T-cell (primary cell): ENCODE measurements around the gene ZSWIM8. TPM values are rescaled to one million over a fixed set of nuclear protein-coding genes. Genes with fewer than 3 reads are reported as not detected.
"Not testable (repeated sequence)": the region's sequence is repeated elsewhere in the genome, so short reads cannot be mapped to it uniquely, and the experiment has no call there.

Source experiments
- ATAC-seq, 4 experiments: fragments of 200-7000 bp in 3 of 4; fragments of 150-1000 bp in 1 of 4; cut with Tn5 transposase; replicated peaks in 1 of 4; 1 replicate in 3 of 4; 2 replicates in 1 of 4; pipeline ENCODE4 v1.10.0; 2021; ENCODE audit warnings: moderate library complexity in 3 of 4, mild to moderate bottlenecking in 2 of 4, moderate number of reproducible peaks in 1 of 4
- CTCF ChIA-PET, 2 donors: fragments of 300-600 bp; sonication (Branson Sonifier 250); formaldehyde crosslinking; loops; one replicate each; lab custom pipeline; 2022; ENCODE audit warnings: antibody characterized with exemption in 2 of 2; lab: Charles Lee
- POLR2A ChIA-PET, 2 donors: fragments of 300-600 bp; sonication (Branson Sonifier 250); formaldehyde crosslinking; loops; one replicate each; lab custom pipeline; 2022; ENCODE audit warnings: antibody characterized with exemption in 2 of 2; lab: Charles Lee
- DNase-seq, 35 experiments: peaks; one replicate each; pipeline versions ENCODE4 v3.0.0 to v3.0.0-alpha.2; 2013 to 2023
- H3K27ac ChIP-seq: one replicate; pipeline ENCODE4 v1.5.1; 2013; ENCODE audit warnings: low read length
- H3K27me3 ChIP-seq, 2 experiments: replicated peaks in 1 of 2; 1 replicate in 1 of 2; 2 replicates in 1 of 2; pipeline versions ENCODE4 v1.6.1 to v1.7.0; 2013; ENCODE audit warnings: low read length in 1 of 2, mixed read lengths in 1 of 2; ENCODE audit not compliant: control insufficient read depth in 2 of 2, insufficient read depth in 2 of 2; ENCODE audit errors: extremely low read depth in 1 of 2
- H3K36me3 ChIP-seq, 2 donors: 1 replicate in 1 of 2; 2 replicates in 1 of 2; pipeline versions ENCODE4 v1.6.1 to v1.7.0; 2013; ENCODE audit warnings: low read length in 1 of 2; ENCODE audit not compliant: control insufficient read depth in 2 of 2, insufficient read depth in 1 of 2; ENCODE audit errors: extremely low read depth in 1 of 2
- H3K4me1 ChIP-seq, 2 experiments: 1 replicate in 1 of 2; 2 replicates in 1 of 2; pipeline versions ENCODE4 v1.6.1 to v1.7.0; 2013; ENCODE audit warnings: low read length in 2 of 2, mixed read lengths in 1 of 2; ENCODE audit not compliant: insufficient read depth in 2 of 2, control insufficient read depth in 1 of 2; ENCODE audit errors: extremely low read depth in 1 of 2
- H3K4me3 ChIP-seq, 2 donors: 1 replicate in 1 of 2; 2 replicates in 1 of 2; pipeline versions ENCODE4 v1.5.1 to v1.7.0; 2013; ENCODE audit warnings: mild to moderate bottlenecking in 2 of 2, low read length in 1 of 2, moderate library complexity in 1 of 2; ENCODE audit not compliant: control insufficient read depth in 1 of 2; ENCODE audit errors: extremely low read depth in 1 of 2
- H3K9me3 ChIP-seq: 2 replicates; pipeline ENCODE4 v1.7.0; 2013
- H3K27ac Mint-ChIP-seq, 2 donors: one replicate each; pipeline ENCODE4 v1.8.0; 2020 to 2021; ENCODE audit warnings: mild to moderate bottlenecking in 2 of 2, mixed read lengths in 2 of 2
- H3K27me3 Mint-ChIP-seq, 2 donors: one replicate each; pipeline ENCODE4 v1.8.0; 2021 to 2022; ENCODE audit warnings: mixed read lengths in 2 of 2
- H3K36me3 Mint-ChIP-seq: one replicate; pipeline ENCODE4 v1.8.0; 2021; ENCODE audit warnings: mixed read lengths
- H3K4me1 Mint-ChIP-seq, 3 donors: one replicate each; pipeline ENCODE4 v1.8.0; 2020 to 2022; ENCODE audit warnings: mixed read lengths in 3 of 3, mild to moderate bottlenecking in 1 of 3
- H3K4me3 Mint-ChIP-seq, 3 donors: one replicate each; pipeline ENCODE4 v1.8.0; 2020 to 2022; ENCODE audit warnings: mild to moderate bottlenecking in 3 of 3, mixed read lengths in 3 of 3, moderate library complexity in 3 of 3
- H3K9me3 Mint-ChIP-seq, 3 donors: one replicate each; pipeline ENCODE4 v1.8.0; 2020 to 2022; ENCODE audit warnings: mixed read lengths in 3 of 3
- WGBS: methylation state at CpG from one replicate; pipeline ENCODE4 v1.1.5; 2013; ENCODE audit warnings: missing lambda C conversion rate; ENCODE audit not compliant: insufficient coverage; 5-methylcytosine and 5-hydroxymethylcytosine counted together
- total RNA-seq, 35 experiments: library from RNA in 6 of 35; stranded (reverse) in 6 of 35; fragments of 120-200 nt in 1 of 35; gene quantifications; one replicate each; pipeline versions ENCODE4 v1.2.1 to v1.2.4 and lab custom pipeline; 2013 to 2026

The ZSWIM8 gene
- total RNA-seq, 5 donors from 2014 or later (not counting 1 experiment from before 2014, with no cell fraction given): 69.0 to 106 (median 90.8) TPM

GRCh38 chr10:73791871-73792400 lies 6.5 kb downstream of the ZSWIM8 start:
- Mint-ChIP-seq H3K27ac (no peak overlapping the region), H3K36me3 (peaks cover 46% of the 10 kb centered on the region), H3K27me3 (no peaks in the 10 kb centered on the region), H3K9me3 (no peaks in the 10 kb centered on the region), H3K4me1 (peaks cover 3 to 14% (median 12%) of the 10 kb centered on the region in 3 donors), H3K4me3 (no peak overlapping the region)
- WGBS: 96% methylated on average over 24 of the region's 26 CpGs
- ATAC-seq (no peak), DNase-seq (no peak)
- peaks cover 24 to 81% of the 10 kb centered on the region in 2 donors for H3K36me3 ChIP-seq
- no peaks in the 10 kb centered on the region for H3K9me3 ChIP-seq
- ChIA-PET CTCF (interaction anchor here in 1 of 2 donors (0.5 kb wide), 1 partner anchor 148 kb away, joined by 3 read pairs; no protein-coding TSS in a partner anchor), POLR2A (no interaction called here)
- no peak overlapping the region for H3K27ac ChIP-seq
- H3K4me3 ChIP-seq: no peak overlapping the region
- H3K27me3 ChIP-seq: no peaks in the 10 kb centered on the region
- H3K4me1 ChIP-seq: peaks cover 4 to 8% of the 10 kb centered on the region in 2 experiments

- POLR2A ChIA-PET: no interaction called here
- Mint-ChIP-seq H3K27ac (peak overlapping the region in 1 of 2 donors; percentile 43), H3K4me3 (no peak overlapping the region), H3K36me3 (peaks cover 55% of the 10 kb centered on the region), H3K9me3 (no peaks in the 10 kb centered on the region), H3K27me3 (no peaks in the 10 kb centered on the region), H3K4me1 (peaks cover 2 to 5% (median 2%) of the 10 kb centered on the region in 3 donors)
- no peaks in the 10 kb centered on the region for H3K4me1 ChIP-seq
- 100% methylated on average over 4 of the region's 5 CpGs for WGBS
- peaks cover 31 to 95% of the 10 kb centered on the region in 2 donors for H3K36me3 ChIP-seq
- no peaks in the 10 kb centered on the region for H3K9me3 ChIP-seq
- no peak overlapping the region for H3K27ac ChIP-seq
- no peak for ATAC-seq
- no peaks in the 10 kb centered on the region for H3K27me3 ChIP-seq
- DNase-seq: no peak
- CTCF ChIA-PET: no interaction called here
- H3K4me3 ChIP-seq: no peak overlapping the region
Observed at GRCh38 chr10:73793456-73793855, 8.1 kb downstream of the ZSWIM8 start.

DNA sequence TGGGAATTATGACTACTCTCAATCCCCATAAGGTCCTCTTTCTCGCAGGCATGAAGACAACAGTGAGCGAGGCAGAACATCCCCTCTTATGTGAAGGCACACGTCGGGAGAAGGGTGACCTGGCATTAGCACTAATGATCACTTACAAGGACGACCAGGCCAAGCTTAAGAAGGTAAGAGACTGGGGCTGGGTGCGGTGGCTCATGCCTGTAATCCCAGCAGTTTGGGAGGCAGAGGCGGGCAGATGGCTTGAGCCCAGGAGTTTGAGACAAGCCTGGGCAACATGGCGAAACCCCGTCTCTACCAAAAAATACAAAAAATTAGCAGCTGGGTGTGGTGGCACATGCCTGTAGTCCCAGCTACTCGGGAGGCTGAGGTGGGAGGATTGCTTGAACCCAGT lies 10.1 kb downstream of the ZSWIM8 start:
- not testable (repeated sequence) for H3K4me1 ChIP-seq, H3K9me3 ChIP-seq, H3K27me3 ChIP-seq, H3K9me3 Mint-ChIP-seq, H3K4me3 Mint-ChIP-seq, ATAC-seq, H3K27ac ChIP-seq, H3K27ac Mint-ChIP-seq, DNase-seq, H3K4me3 ChIP-seq, H3K4me1 Mint-ChIP-seq, H3K27me3 Mint-ChIP-seq
- 92% methylated on average over 2 of the region's 10 CpGs for WGBS
- peaks cover 35 to 88% of the 10 kb centered on the region in 2 donors for H3K36me3 ChIP-seq
- ChIA-PET POLR2A (interaction anchor here in 1 of 2 donors (1.1 kb wide), 1 partner anchor 8 kb away, joined by 8 read pairs; no protein-coding TSS in a partner anchor), CTCF (interaction anchor here in 1 of 2 donors (0.7 kb wide), 1 partner anchor 264 kb away, joined by 5 read pairs; no protein-coding TSS in a partner anchor)
- peaks cover 45% of the 10 kb centered on the region for H3K36me3 Mint-ChIP-seq

- ATAC-seq, POLR2A ChIA-PET, H3K4me3 Mint-ChIP-seq, H3K4me1 Mint-ChIP-seq, H3K27ac ChIP-seq, H3K27me3 Mint-ChIP-seq, H3K27me3 ChIP-seq, CTCF ChIA-PET, H3K4me1 ChIP-seq, DNase-seq, H3K4me3 ChIP-seq, H3K9me3 Mint-ChIP-seq, H3K9me3 ChIP-seq: not testable (repeated sequence)
- Mint-ChIP-seq H3K36me3 (peaks cover 42% of the 10 kb centered on the region), H3K27ac (peak overlapping the region in 1 of 2 donors; percentile 0)
- WGBS: no CpG with 5 or more reads among the region's 8 CpGs
- H3K36me3 ChIP-seq: peaks cover 35 to 87% of the 10 kb centered on the region in 2 donors
Observed at GRCh38 chr10:73796035-73796434, 10.6 kb downstream of the ZSWIM8 start.

DNA sequence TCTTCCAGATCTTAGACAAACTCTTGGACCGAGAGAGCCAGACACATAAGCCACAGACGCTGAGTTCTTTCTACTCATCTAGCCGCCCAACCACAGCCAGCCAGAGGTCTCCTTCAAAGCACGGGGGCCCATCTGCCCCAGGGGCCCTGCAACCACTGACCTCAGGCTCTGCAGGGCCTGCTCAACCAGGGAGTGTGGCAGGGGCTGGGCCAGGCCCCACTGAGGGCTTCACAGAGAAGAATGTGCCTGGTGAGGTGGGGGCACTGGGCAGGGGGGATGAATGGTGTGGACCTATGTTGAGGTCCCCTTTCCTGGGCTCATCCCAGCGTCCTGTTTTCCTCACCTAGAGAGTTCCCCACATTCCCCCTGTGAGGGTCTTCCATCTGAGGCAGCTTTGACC lies 11.4 kb downstream of the ZSWIM8 start:
- Mint-ChIP-seq H3K27ac (peak overlapping the region in 1 of 2 donors; percentile 0), H3K4me1 (peaks cover 0 to 5% (median 0%) of the 10 kb centered on the region in 3 donors), H3K4me3 (no peak overlapping the region), H3K27me3 (no peaks in the 10 kb centered on the region), H3K36me3 (peaks cover 38% of the 10 kb centered on the region), H3K9me3 (no peaks in the 10 kb centered on the region)
- H3K27me3 ChIP-seq: no peaks in the 10 kb centered on the region
- no peaks in the 10 kb centered on the region for H3K4me1 ChIP-seq
- CTCF ChIA-PET: no interaction called here
- no peak overlapping the region for H3K4me3 ChIP-seq
- no peaks in the 10 kb centered on the region for H3K9me3 ChIP-seq
- DNase-seq: no peak
- WGBS: 89% methylated on average over 2 of the region's 5 CpGs
- H3K27ac ChIP-seq: no peak overlapping the region
- POLR2A ChIA-PET: no interaction called here
- peaks cover 35 to 87% of the 10 kb centered on the region in 2 donors for H3K36me3 ChIP-seq
- no peak for ATAC-seq

DNA sequence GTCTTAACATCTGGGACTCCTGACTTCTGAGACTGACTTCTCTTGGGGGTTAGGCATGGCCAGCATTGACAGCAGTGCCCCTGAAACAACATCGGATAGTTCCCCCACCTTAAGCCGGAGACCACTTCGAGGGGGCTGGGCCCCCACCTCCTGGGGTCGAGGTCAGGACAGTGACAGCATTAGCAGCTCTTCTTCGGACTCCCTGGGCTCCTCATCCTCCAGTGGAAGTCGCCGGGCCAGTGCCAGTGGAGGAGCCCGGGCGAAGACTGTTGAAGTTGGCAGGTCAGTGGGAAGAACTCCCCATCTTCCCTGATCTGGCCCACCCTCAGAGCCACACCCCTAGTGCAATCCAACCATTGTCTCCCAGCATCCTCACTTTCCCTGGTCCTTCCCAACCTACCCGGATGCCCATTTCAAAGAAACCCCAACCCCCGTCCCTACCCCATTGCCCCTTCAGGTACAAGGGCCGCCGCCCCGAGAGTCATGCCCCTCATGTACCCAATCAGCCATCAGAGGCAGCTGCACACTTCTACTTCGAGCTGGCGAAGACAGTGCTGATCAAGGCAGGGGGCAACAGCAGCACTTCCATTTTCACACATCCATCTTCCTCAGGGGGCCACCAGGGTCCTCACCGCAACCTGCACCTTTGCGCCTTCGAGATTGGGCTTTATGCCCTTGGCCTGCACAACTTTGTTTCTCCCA lies 12.1 kb downstream of the ZSWIM8 start:
- no peak for ATAC-seq
- H3K27ac ChIP-seq: no peak overlapping the region
- Mint-ChIP-seq H3K27me3 (no peaks in the 10 kb centered on the region), H3K9me3 (no peaks in the 10 kb centered on the region), H3K27ac (peak overlapping the region in 1 of 2 donors; percentile 57), H3K4me1 (peaks cover 0 to 5% (median 0%) of the 10 kb centered on the region in 3 donors), H3K36me3 (peaks cover 39% of the 10 kb centered on the region), H3K4me3 (no peak overlapping the region)
- no peaks in the 10 kb centered on the region for H3K9me3 ChIP-seq
- 96% methylated on average over 17 of the region's 19 CpGs for WGBS
- no peaks in the 10 kb centered on the region for H3K27me3 ChIP-seq
- no peak for DNase-seq
- H3K36me3 ChIP-seq: peaks cover 33 to 87% of the 10 kb centered on the region in 2 donors
- no peak overlapping the region for H3K4me3 ChIP-seq
- CTCF ChIA-PET: no interaction called here
- POLR2A ChIA-PET: interaction anchor here in 1 of 2 donors (0.7 kb wide), 1 partner anchor 1419 kb away, joined by 6 read pairs; no protein-coding TSS in a partner anchor
- H3K4me1 ChIP-seq: no peaks in the 10 kb centered on the region
